Fibroblast of mammary gland (primary cell): ENCODE measurements around the gene TTLL5.

ENCODE experiments used
- DNase-seq: peaks from one replicate; pipeline ENCODE4 v3.0.0-alpha.2; 2010; ENCODE audit warnings: low read depth
- H3K4me3 ChIP-seq: 2 replicates; pipeline ENCODE4 v1.5.1; 2011; ENCODE audit warnings: low read depth, mild to moderate bottlenecking, low read length, moderate library complexity; ENCODE audit not compliant: control insufficient read depth
- TF ChIP-seq, protein P1 (sequence below): conservative IDR thresholded peaks from 2 replicates; pipeline ENCODE4 v1.5.1; 2011; ENCODE audit warnings: low read depth, low read length, inconsistent platforms; ENCODE audit not compliant: control insufficient read depth, insufficient read depth

The TTLL5 gene

GRCh38 chr14:75967866-75968265, 306.8 kb downstream of the TTLL5 start:
- DNase-seq: peak; percentile 41
- TF ChIP-seq, protein P1, sequence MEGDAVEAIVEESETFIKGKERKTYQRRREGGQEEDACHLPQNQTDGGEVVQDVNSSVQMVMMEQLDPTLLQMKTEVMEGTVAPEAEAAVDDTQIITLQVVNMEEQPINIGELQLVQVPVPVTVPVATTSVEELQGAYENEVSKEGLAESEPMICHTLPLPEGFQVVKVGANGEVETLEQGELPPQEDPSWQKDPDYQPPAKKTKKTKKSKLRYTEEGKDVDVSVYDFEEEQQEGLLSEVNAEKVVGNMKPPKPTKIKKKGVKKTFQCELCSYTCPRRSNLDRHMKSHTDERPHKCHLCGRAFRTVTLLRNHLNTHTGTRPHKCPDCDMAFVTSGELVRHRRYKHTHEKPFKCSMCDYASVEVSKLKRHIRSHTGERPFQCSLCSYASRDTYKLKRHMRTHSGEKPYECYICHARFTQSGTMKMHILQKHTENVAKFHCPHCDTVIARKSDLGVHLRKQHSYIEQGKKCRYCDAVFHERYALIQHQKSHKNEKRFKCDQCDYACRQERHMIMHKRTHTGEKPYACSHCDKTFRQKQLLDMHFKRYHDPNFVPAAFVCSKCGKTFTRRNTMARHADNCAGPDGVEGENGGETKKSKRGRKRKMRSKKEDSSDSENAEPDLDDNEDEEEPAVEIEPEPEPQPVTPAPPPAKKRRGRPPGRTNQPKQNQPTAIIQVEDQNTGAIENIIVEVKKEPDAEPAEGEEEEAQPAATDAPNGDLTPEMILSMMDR: no peak
- H3K4me3 ChIP-seq: no peak overlapping the region

GRCh38 chr14:75968456-75968855, 307.4 kb downstream of the TTLL5 start:
- no peak overlapping the region for H3K4me3 ChIP-seq
- peak; percentile 86 for DNase-seq
- TF ChIP-seq, protein P1: no peak

DNA sequence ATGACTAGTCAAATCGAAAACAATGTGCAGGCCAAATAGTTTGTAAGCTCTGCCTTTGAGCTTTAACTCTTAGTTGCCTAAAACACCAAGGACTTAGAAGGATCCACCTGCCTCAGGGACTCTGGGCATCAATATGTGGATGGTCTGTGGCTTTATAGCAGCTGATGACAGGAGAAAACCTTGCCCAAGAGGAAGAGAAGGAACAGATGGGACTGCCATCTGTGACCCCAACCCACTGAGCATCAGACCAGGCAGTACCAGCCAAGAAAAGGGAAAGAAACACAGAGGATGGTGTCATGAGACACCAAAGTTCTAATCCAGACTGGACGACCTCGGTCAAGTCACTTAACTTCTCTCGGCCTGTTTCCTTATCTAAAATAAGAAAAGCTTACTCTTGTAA, 308.1 kb downstream of the TTLL5 start:
- DNase-seq: peak; percentile 45
- no peak overlapping the region for H3K4me3 ChIP-seq
- TF ChIP-seq, protein P1: no peak

DNA sequence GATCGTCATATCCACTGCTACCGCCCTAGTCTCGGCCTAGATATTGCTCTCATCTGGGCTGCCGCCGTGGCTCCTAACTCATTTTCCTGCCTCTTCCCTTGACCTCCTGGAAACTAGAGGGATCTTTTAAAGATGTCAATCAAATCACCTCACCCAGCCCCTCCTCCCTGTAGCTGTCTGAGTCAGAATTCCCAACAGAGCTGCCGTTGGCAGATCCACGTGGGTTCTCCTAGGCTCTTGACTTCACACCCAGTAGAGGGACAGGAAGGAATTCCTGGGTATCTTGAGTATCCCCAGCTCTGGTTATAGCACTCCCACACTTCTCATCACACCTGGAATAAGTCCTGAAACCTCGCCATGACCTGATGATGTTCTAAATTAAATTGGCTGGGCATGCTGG, 308.8 kb downstream of the TTLL5 start:
- TF ChIP-seq, protein P1: no peak
- H3K4me3 ChIP-seq: no peak overlapping the region
- peak; percentile 51 for DNase-seq

DNA sequence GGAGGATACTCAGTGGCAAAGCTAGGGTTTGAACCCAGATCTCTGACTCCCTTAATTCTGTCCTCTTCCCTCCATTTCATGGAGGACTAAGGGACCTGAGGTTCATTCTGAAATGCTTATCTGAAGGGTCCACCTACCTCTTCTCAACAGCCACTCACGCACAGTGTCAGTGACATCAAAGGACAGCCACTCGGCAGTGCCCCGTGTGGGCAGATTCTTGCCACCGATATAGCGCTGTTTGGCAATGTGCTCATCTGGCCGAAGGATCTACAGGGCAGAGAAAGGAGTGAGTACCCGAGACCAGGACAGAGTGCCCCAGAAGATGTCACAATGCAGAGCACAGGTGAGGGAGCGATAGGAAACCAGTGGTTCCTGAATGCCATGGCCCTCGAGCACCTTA, 309.9 kb downstream of the TTLL5 start:
- no peak for DNase-seq
- no peak overlapping the region for H3K4me3 ChIP-seq
- TF ChIP-seq, protein P1: no peak

- no peak overlapping the region for H3K4me3 ChIP-seq
- no peak for DNase-seq
- TF ChIP-seq, protein P1: no peak
These were observed 310.5 kb downstream of the TTLL5 start for GRCh38 chr14:75971509-75971908.

GRCh38 chr14:75972801-75973421, 311.9 kb downstream of the TTLL5 start:
- TF ChIP-seq, protein P1: no peak
- no peak for DNase-seq
- H3K4me3 ChIP-seq: no peak overlapping the region
